Upper lobe of left lung (tissue), 4 donors: ENCODE results near the gene DNAH9.

Source experiments
- CTCF ChIP-seq, 6 experiments: fragments of 450-650 bp in 4 of 6; fragments of 200-600 bp in 2 of 6; sonication (generic) in 2 of 6; IDR thresholded peaks; one replicate each; pipeline ENCODE4 v1.5.1; 2016 to 2019; ENCODE audit warnings: antibody characterized with exemption in 6 of 6
- EP300 ChIP-seq, 4 donors: sonication (generic); formaldehyde crosslinking; IDR thresholded peaks; one replicate each; pipeline ENCODE4 v1.5.1; 2017; ENCODE audit warnings: antibody characterized with exemption in 4 of 4, control low read depth in 2 of 4
- POLR2A ChIP-seq, 4 donors: fragments of 450-650 bp; IDR thresholded peaks; one replicate each; pipeline ENCODE4 v1.5.1; 2016 to 2017; ENCODE audit warnings: antibody characterized with exemption in 4 of 4, mild to moderate bottlenecking in 2 of 4
- POLR2AphosphoS5 ChIP-seq, 2 donors: sonication (generic); formaldehyde crosslinking; IDR thresholded peaks; one replicate each; pipeline ENCODE4 v1.5.1; 2017; ENCODE audit warnings: antibody characterized with exemption in 2 of 2

- TF ChIP-seq CTCF (IDR thresholded peaks at IDR 0.05) (no peak), POLR2AphosphoS5 (IDR thresholded peaks at IDR 0.05) (no peak), EP300 (IDR thresholded peaks at IDR 0.05) (no peak), POLR2A (IDR thresholded peaks at IDR 0.05) (no peak)
Measured at GRCh38 chr17:11624976-11625375, 26.7 kb downstream of the DNAH9 start.
